MG63 (cell line): Measurements from ENCODE around the gene CTNNA3. TPM values are rescaled to one million over a fixed set of nuclear protein-coding genes. Genes with fewer than 3 reads are reported as not detected.

Experiments used
- DNase-seq: peaks from one replicate; pipeline ENCODE4 v3.0.0-alpha.2; 2020
- H3K27me3 ChIP-seq: fragments of 250-450 bp; sonication (Bioruptor Pico); 2 replicates; pipeline ENCODE4 v1.5.1; 2020; ENCODE audit warnings: mild to moderate bottlenecking, moderate library complexity
- H3K36me3 ChIP-seq: fragments of 250-450 bp; sonication (Bioruptor Pico); 2 replicates; pipeline ENCODE4 v1.5.1; 2020; ENCODE audit warnings: mild to moderate bottlenecking, moderate library complexity
- H3K4me3 ChIP-seq: fragments of 250-450 bp; sonication (Bioruptor Pico); 2 replicates; pipeline ENCODE4 v1.5.1; 2020; ENCODE audit warnings: mild to moderate bottlenecking, moderate library complexity
- H3K9me3 ChIP-seq: fragments of 250-450 bp; sonication (Bioruptor Pico); 2 replicates; pipeline ENCODE4 v1.5.1; 2020; ENCODE audit warnings: mild to moderate bottlenecking, moderate library complexity
- total RNA-seq: library from RNA; depleted of rRNA; stranded (reverse); fragments of >200 nt; shearing (Covaris generic); gene quantifications from 2 replicates; pipeline ENCODE4 v1.2.3, GENCODE V29; 2014; ENCODE audit warnings: low replicate concordance

CTNNA3 gene
- total RNA-seq, 1 experiment from 2014 or later: not detected

DNA sequence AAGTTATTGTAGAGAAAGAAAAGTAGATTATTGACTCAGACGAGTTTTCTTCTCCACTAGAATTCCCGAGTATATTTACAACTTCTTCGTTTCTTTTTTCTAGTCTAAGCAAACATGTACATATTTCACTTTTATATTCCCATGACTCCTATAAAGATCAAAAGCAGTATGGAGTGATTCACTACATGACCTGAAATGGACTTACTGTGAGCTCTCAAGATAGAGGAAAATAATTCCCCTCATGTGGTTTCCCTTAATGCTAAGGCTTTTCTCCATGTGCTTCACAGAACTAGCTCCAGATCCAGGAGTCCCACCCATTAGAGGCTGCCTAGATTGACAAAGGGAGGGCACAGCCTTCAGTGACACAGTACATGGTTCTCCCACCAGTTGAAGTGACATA is 1593.2 kb downstream of the CTNNA3 start:
- no peak overlapping the region for H3K4me3 ChIP-seq
- no peaks in the 10 kb centered on the region for H3K9me3 ChIP-seq
- no peak for DNase-seq
- H3K36me3 ChIP-seq: no peaks in the 10 kb centered on the region
- no peaks in the 10 kb centered on the region for H3K27me3 ChIP-seq

DNA sequence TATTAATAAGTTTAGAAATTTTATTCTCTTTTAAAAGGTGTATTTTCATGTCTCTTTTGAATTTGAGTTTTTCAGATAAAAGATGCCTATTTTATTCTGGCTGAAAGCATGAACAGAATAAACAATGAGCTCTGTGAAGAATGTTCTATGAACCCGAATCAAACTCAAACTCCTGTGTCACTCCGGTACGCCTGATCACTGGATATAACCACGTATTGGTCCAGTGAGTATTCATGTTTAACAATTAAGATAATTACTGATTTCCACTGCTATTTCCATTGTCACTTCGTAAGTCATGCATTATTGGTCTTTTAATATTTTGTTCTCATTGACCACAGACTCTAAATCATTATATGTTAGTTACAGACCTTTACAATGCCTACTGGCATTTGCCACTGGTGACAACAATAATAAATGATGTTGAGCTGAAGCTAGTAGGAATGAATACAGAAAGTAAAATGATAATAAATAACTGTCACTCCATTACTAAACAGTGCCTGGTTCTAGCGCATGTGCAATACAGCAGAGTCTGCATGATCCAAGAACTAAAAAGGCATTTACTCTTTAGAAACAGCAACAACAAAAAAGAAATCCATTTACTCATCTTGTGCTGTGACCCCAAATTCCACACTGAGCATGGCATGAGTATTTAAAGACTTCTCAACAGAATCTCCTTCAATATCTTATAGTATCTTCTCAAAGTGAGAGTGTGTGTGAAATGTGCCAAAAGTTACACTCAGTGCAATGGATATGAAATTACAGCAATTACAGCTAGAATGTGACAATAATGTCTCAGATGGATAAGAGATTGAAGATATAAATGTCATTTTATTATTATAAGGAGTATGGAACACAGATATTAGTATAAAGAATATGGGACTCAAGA is 1597.2 kb downstream of the CTNNA3 start:
- Histone ChIP-seq H3K36me3 (no peaks in the 10 kb centered on the region), H3K27me3 (no peaks in the 10 kb centered on the region), H3K9me3 (no peaks in the 10 kb centered on the region), H3K4me3 (no peak overlapping the region)
- DNase-seq: no peak

DNA sequence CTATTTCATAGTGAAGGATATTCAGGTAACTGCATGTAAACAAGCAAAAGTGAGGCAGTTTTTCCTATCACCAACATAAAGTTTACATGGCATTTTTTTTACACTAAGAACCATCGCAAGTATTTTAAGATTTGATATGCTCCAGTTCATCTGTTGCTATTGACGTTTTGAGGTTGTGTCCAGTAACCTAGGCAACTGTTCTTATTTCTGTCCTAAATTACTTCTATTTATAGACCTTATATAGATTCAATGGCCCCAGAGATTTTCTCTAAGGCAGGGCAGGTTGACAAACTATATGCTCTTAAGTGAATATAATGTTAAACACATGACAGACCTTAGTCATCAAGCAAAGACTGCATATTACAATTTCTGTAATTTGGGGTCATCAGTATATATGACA is 1600.4 kb downstream of the CTNNA3 start:
- no peaks in the 10 kb centered on the region for H3K9me3 ChIP-seq
- DNase-seq: no peak
- no peak overlapping the region for H3K4me3 ChIP-seq
- H3K27me3 ChIP-seq: no peaks in the 10 kb centered on the region
- H3K36me3 ChIP-seq: no peaks in the 10 kb centered on the region

DNA sequence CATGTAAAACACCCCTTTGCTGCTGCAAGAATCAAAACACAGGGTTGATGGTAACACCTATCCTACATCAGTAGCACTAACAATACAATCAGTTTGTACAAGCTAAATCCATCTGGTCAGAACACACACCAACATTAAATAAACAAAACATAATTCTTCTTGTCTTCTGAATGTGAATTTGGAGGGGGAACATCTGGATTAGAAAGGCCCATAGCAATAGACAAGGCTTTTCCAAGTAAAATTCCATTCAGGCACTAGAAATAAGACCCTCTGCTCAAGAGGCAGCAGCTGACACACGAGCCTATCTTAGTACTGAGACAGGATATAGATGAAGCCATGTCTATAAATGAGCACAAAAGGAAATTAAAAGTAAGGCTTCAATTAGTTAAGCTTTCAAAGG is 1610.1 kb downstream of the CTNNA3 start:
- no peaks in the 10 kb centered on the region for H3K27me3 ChIP-seq
- no peaks in the 10 kb centered on the region for H3K36me3 ChIP-seq
- no peak for DNase-seq

DNA sequence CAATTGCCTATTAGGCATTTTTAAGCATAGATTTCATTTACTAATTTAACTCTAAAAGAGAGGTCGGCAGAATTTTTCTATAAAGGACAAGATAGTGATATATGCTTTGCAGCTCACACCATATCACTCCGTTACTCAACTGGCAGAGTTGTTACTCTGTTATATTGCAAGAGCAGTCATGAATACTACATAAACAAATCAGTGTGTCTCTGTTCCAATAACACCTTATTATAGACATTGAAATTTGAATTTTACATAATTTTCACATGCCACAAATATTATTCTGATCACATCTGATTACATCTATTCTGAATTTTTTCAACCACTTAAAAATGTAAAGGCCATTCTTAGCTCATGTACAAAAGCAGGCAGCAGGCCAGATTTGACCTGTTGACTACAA is 1624.1 kb downstream of the CTNNA3 start:
- DNase-seq: no peak
- no peak overlapping the region for H3K4me3 ChIP-seq
- no peaks in the 10 kb centered on the region for H3K36me3 ChIP-seq
- H3K9me3 ChIP-seq: no peaks in the 10 kb centered on the region
- H3K27me3 ChIP-seq: no peaks in the 10 kb centered on the region

More for the DNA sequence above, 1610.1 kb downstream of the CTNNA3 start:
- Histone ChIP-seq H3K4me3 (no peak overlapping the region), H3K9me3 (no peaks in the 10 kb centered on the region)

DNA sequence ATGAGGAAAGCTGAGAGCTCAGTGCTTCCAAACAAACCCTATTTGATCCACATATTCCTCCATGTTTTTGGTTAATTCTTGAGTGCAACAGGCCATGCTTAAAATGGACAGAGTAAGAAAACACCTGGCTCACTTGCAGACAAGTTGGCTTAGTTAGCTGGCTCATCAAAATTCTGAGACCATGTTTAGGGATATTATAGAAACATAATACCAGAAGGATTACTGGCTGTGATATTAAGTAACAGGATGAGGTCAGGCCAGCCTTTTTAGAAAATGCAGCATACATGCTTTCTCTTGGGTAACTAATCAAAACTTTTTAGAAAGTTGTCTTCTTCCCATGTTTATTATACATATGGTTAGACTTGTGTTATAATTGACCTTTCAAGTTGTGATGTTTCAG is 1637.4 kb downstream of the CTNNA3 start:
- no peaks in the 10 kb centered on the region for H3K9me3 ChIP-seq
- no peak overlapping the region for H3K4me3 ChIP-seq
- H3K36me3 ChIP-seq: no peaks in the 10 kb centered on the region
- no peak for DNase-seq
- H3K27me3 ChIP-seq: no peaks in the 10 kb centered on the region

DNA sequence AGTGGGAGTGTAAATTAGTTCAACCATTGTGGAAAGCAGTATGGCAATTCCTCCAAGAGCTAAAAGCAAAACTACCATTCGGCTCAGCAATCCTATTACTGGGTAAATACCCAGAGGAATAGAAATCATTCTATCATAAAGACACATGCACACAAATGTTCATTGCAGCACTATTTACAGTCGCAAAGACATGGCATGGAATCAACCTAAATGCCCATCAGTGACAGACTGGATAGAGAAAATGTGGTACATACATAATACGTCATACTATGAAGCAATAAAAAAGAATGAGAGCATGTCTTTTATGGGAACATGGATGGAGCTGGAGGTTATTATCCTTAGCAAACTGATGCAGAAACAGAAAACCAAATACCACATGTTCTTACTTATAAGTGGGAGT is 1646.7 kb downstream of the CTNNA3 start:
- H3K9me3 ChIP-seq: no peaks in the 10 kb centered on the region
- no peaks in the 10 kb centered on the region for H3K27me3 ChIP-seq
- no peaks in the 10 kb centered on the region for H3K36me3 ChIP-seq
- no peak for DNase-seq
- H3K4me3 ChIP-seq: no peak overlapping the region

DNA sequence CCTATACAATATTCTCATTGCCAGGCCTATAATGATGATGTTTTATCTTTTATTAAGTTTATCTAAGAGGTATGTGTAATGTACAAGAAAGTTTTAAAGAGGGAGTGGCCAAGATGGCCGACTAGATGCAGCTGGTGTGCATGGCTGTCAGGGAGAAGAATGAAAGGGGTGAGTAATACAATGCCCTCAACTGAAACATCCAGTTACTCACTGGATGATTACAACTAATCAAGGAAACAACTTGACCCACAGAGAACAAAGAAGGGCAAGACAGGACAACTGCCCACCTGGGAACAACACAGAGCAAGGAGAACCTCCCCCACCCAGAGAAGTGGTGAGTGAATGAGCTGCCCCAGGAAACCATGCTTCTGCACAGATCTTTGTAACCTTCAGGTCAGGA is 1650.1 kb downstream of the CTNNA3 start:
- Histone ChIP-seq H3K9me3 (no peaks in the 10 kb centered on the region), H3K27me3 (no peaks in the 10 kb centered on the region), H3K36me3 (no peaks in the 10 kb centered on the region), H3K4me3 (no peak overlapping the region)
- DNase-seq: no peak

DNA sequence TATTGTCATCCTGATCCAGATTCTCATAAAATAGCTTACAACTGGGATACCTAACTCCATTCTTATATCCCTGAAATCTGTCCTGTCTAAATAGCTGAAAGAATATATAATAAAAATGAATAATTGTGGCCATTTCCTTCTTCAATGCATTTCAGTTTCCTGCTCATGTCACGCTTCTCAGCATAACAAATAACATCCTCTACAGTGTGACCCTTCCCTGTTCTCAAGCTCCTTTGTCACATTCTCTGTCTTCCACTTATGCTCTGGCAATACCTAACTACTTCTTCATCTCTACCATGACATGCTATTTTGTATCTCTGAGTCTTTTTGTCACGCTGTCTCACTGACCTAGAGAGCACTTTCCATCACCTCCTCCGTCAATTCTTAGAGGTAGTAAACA is 1654.2 kb downstream of the CTNNA3 start:
- no peak for DNase-seq
- Histone ChIP-seq H3K27me3 (no peaks in the 10 kb centered on the region), H3K36me3 (no peaks in the 10 kb centered on the region)

DNA sequence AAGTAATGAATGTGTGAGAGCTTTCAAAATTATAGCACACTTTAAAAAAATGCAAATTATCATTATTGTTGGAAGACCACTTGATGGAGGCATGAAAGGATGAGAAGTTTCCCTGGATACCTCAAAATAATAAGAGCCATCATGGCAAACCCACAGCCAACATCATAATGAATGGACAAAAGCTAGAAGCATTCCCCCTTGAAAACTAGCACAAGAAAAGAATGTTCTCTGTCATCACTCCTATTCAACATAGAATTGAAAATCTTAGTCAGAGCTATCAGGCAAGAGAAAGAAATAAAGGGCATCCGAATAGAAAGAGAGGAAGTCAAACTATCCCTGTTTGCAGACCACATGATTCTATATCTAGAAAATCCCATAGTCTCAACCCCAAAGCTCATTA is 1657.4 kb downstream of the CTNNA3 start:
- Histone ChIP-seq H3K9me3 (no peaks in the 10 kb centered on the region), H3K4me3 (no peak overlapping the region)

More for the DNA sequence above, 1654.2 kb downstream of the CTNNA3 start:
- Histone ChIP-seq H3K4me3 (no peak overlapping the region), H3K9me3 (no peaks in the 10 kb centered on the region)

DNA sequence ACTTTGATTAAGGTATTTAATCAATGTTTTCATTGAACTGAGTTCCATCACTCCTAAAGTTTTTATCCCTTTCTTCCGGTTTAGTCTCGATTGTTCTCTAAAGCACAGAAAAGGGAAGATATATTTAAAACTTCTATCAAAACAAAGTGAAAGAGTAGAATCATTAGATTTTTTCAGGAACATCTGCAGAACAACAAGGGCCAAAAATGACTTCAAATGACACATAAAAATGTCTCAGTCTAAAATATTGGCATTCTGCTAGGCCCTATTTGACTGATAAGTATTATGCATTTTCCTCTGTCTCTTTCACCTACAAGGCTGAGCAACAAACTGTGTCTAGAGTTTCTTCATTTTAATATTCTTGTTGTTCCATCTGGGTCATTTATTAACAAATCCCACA is 1669.7 kb downstream of the CTNNA3 start:
- Histone ChIP-seq H3K36me3 (no peaks in the 10 kb centered on the region), H3K27me3 (no peaks in the 10 kb centered on the region), H3K4me3 (no peak overlapping the region), H3K9me3 (no peaks in the 10 kb centered on the region)
- no peak for DNase-seq

More for the DNA sequence above, 1657.4 kb downstream of the CTNNA3 start:
- no peaks in the 10 kb centered on the region for H3K27me3 ChIP-seq
- H3K36me3 ChIP-seq: no peaks in the 10 kb centered on the region
- DNase-seq: no peak

DNA sequence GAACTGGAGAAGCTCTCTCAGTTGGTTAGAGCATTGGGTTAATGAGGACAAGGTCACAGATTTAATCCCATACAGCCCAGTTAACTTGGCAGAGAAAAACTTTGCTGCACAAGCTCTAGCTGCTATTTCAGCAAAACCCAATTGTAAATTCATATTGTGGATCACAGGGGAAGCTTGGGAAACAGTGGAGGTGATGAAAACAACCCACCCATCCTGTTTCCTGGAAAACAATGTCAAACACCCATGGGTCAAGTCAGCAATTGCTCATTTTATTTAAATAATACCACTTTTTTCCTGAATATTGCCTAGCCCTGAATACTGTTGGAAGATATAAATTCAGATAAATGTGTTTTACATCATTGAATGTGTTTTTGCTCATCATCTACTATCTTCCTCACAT is 1670.8 kb downstream of the CTNNA3 start:
- Histone ChIP-seq H3K36me3 (no peaks in the 10 kb centered on the region), H3K9me3 (no peaks in the 10 kb centered on the region), H3K27me3 (no peaks in the 10 kb centered on the region), H3K4me3 (no peak overlapping the region)
- no peak for DNase-seq

DNA sequence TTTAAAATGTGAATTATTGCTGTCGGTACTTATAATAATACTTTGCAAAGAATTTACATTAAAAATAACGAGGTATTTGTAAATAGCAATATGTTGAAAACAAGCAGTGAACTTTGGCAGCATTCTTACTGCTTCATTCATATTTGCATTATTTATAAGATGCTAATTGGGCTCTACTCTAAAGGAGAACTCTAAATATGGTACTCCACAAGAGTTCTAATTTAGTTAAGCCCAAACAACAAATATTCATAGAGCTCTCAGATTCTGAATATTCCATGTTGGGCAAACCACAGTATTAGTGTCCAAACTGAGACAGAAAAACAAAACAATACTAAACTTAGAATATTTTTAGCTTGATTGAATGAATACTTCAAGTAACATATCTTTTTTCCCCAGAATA is 1674.6 kb downstream of the CTNNA3 start:
- H3K27me3 ChIP-seq: no peaks in the 10 kb centered on the region
- H3K4me3 ChIP-seq: no peak overlapping the region
- H3K36me3 ChIP-seq: no peaks in the 10 kb centered on the region
- no peak for DNase-seq
- no peaks in the 10 kb centered on the region for H3K9me3 ChIP-seq

DNA sequence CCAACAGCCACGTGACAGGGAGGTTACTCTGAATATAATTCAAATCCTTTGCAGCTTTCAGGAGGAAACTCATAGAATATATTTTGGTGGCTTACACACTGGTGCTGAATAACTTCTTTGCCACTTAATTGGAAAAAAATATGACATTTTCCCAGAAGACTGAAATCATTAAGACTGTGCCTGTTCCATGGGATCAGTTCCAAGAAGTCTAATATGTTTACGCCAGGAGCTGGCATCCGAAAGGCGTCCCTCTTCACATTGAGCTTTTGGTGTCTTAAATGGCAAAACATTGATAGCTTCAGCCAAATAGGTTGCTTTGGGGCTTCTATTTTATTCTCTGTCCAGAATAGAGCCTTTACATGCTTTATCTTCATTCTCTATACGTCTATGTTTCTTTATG is 1687.8 kb downstream of the CTNNA3 start:
- Histone ChIP-seq H3K27me3 (no peaks in the 10 kb centered on the region), H3K9me3 (no peaks in the 10 kb centered on the region), H3K4me3 (no peak overlapping the region), H3K36me3 (no peaks in the 10 kb centered on the region)
- DNase-seq: no peak

DNA sequence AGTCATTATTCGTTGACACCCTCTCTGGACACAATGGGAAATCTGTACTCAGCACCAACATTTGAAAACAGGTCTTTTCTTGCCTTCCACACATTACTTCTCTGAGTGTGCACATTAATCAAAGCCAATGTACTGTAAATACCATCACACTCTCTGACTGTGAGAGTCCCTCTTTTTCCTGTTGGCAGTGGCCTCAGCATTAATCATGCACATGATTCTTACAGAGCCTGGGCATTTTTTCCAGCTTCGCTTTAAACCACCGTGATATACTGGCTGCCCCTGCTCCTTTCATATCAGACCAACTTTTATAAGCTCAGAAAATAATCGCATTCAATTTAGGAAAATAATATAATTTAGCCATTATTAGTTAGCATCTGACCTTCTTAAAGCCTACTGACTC is 1689.6 kb downstream of the CTNNA3 start:
- H3K4me3 ChIP-seq: no peak overlapping the region
- H3K36me3 ChIP-seq: no peaks in the 10 kb centered on the region
- no peaks in the 10 kb centered on the region for H3K9me3 ChIP-seq
- no peaks in the 10 kb centered on the region for H3K27me3 ChIP-seq
- DNase-seq: no peak

DNA sequence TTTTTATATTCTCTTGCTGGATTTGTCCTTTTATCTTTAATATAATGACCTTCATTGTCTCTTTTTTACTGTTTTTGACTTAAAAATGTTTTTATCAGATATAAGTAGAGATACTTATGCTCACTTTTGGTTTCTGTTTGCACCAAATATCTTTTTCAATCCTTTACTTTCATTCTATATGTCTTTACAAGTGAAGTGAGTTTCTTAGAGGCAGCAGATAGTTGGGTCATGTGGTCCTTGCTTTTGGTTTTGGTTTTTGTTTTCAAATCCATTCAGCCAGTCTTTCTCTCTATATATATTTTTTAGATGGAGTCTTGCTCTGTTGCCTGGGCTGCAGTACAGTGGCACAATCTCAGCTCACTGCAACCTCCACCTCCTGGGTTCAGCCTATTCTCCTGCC is 1702.5 kb downstream of the CTNNA3 start:
- H3K4me3 ChIP-seq: no peak overlapping the region
- no peak for DNase-seq
- no peaks in the 10 kb centered on the region for H3K9me3 ChIP-seq
- no peaks in the 10 kb centered on the region for H3K27me3 ChIP-seq
- no peaks in the 10 kb centered on the region for H3K36me3 ChIP-seq

DNA sequence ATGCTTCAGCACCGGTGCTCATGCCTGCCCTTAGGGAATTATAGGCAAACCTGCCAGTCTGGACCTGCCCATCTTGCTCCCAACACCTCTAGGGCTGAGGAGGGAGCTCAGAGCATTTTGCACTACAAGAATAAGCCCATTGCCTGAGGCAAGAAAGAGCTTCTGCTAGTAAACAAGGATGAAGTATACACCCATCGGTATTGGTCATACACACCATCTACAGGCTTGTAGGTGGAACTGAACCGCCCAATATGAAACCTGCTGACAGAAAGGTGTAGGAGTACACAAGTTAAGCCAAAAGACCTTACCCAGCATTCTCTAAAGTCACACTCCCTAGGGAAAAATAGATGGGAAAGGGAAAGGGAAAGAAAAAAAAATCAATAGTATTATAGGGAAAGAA is 1727.1 kb downstream of the CTNNA3 start:
- no peak for DNase-seq
- Histone ChIP-seq H3K9me3 (no peaks in the 10 kb centered on the region), H3K36me3 (no peaks in the 10 kb centered on the region), H3K27me3 (no peaks in the 10 kb centered on the region), H3K4me3 (no peak overlapping the region)

DNA sequence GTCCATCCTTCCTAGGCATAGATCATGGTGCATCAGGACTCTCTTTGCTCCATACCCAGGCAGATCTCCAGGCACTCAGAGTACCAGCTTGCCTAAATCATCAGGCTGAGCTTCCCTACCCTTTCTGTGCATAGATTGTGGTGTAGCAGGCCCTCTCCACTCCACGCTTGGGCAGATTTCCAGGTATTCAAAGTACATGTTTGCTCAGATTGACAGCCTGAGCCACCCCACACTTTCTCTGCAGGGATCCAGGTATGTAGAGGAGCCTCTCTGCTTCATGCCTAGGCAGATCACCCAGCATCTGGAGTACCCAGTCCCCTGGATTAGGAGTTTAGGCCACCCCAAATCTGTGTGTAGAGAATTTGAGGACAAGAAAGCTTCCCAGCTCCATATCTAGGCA is 1727.6 kb downstream of the CTNNA3 start:
- no peak overlapping the region for H3K4me3 ChIP-seq
- H3K27me3 ChIP-seq: no peaks in the 10 kb centered on the region
- H3K9me3 ChIP-seq: no peaks in the 10 kb centered on the region
- no peak for DNase-seq
- no peaks in the 10 kb centered on the region for H3K36me3 ChIP-seq
